Cortex of kidney (tissue), 1 donor: ENCODE results near the gene DNAJC5G.
"Not testable (repeated sequence)": the region's sequence is repeated elsewhere in the genome, so short reads cannot be mapped to it uniquely, and the experiment has no call there.

Source experiments
- DNase-seq: peaks from one replicate; lab custom pipeline; 2025; lab: John Stamatoyannopoulos, UW

Gene DNAJC5G

GRCh38 chr2:27281855-27282559 lies 6.8 kb downstream of the DNAJC5G start, which contains the start of gene TRIM54:
Gene TRIM54 (plus strand): TSS chr2:27282429. CDS start chr2:27282732, 303 bp downstream.
- DNase-seq = no peak

- DNase-seq = no peak
These were observed 7.7 kb downstream of the DNAJC5G start for GRCh38 chr2:27282892-27283291.

- no peak for DNase-seq
These were observed 9.8 kb downstream of the DNAJC5G start for GRCh38 chr2:27284996-27285395.

GRCh38 chr2:27285481-27285880 lies 10.2 kb downstream of the DNAJC5G start:
- no peak for DNase-seq

- no peak for DNase-seq
These were observed 13.4 kb downstream of the DNAJC5G start for GRCh38 chr2:27288610-27289009.

- no peak for DNase-seq
These were observed 15.3 kb downstream of the DNAJC5G start for GRCh38 chr2:27290549-27290948.

GRCh38 chr2:27291865-27292264 lies 16.6 kb downstream of the DNAJC5G start:
- DNase-seq = no peak

- DNase-seq = no peak
These were observed 19.7 kb downstream of the DNAJC5G start for GRCh38 chr2:27294928-27295327.

- no peak for DNase-seq
These were observed 21.2 kb downstream of the DNAJC5G start for GRCh38 chr2:27296481-27296880.

GRCh38 chr2:27297195-27297594 lies 22.0 kb downstream of the DNAJC5G start:
- no peak for DNase-seq

- no peak for DNase-seq
These were observed 23.3 kb downstream of the DNAJC5G start for GRCh38 chr2:27298391-27299080.

- not testable (repeated sequence) for DNase-seq
These were observed 25.4 kb downstream of the DNAJC5G start for GRCh38 chr2:27300606-27301005.

GRCh38 chr2:27303093-27304025 lies 28.1 kb downstream of the DNAJC5G start:
- DNase-seq = no peak

- DNase-seq = no peak
These were observed 29.4 kb downstream of the DNAJC5G start for GRCh38 chr2:27304488-27305240.

- no peak for DNase-seq
These were observed 30.3 kb downstream of the DNAJC5G start for GRCh38 chr2:27305516-27305915.

- no peak for DNase-seq
These were observed 30.9 kb downstream of the DNAJC5G start for GRCh38 chr2:27306136-27306535.

GRCh38 chr2:27306573-27307286 lies 31.5 kb downstream of the DNAJC5G start:
- DNase-seq = no peak

- no peak for DNase-seq
These were observed 32.0 kb downstream of the DNAJC5G start for GRCh38 chr2:27307287-27307544.

- DNase-seq = no peak
These were observed 32.5 kb downstream of the DNAJC5G start for GRCh38 chr2:27307545-27308358.

- DNase-seq = no peak
These were observed 33.2 kb downstream of the DNAJC5G start, which contains the start of gene UCN for GRCh38 chr2:27308359-27308881. Gene UCN (minus strand): TSS chr2:27308445. CDS start chr2:27307895, 550 bp downstream.
